GM12864 (cell line): ENCODE results near the gene NFATC2.
A peak's percentile ranks its signal among the peaks of the same experiment; 100 is the strongest.

Source experiments
- DNase-seq: peaks from one replicate; pipeline ENCODE4 v3.0.0-alpha.2; 2011; ENCODE audit warnings: low read depth
- H3K4me3 ChIP-seq: 2 replicates; pipeline ENCODE4 v1.5.1; 2011; ENCODE audit warnings: mild to moderate bottlenecking, low read depth, low read length, control low read depth
- CTCF ChIP-seq: IDR thresholded peaks from 2 replicates; pipeline ENCODE4 v1.5.1; 2011; ENCODE audit warnings: low read depth, mild to moderate bottlenecking, moderate library complexity, low read length, control low read depth, inconsistent platforms; ENCODE audit errors: missing control alignments

NFATC2 gene

GRCh38 chr20:51531712-51532456, 10.6 kb downstream of the NFATC2 start:
- DNase-seq: no peak
- H3K4me3 ChIP-seq: no peak overlapping the region
- TF ChIP-seq CTCF: no peak

- peak; percentile 67 for DNase-seq
- H3K4me3 ChIP-seq: peak overlapping the region; percentile 4; the same call in 1 of the 2 replicates
- no peak for TF ChIP-seq CTCF
Observed at GRCh38 chr20:51531141-51531710, 11.3 kb downstream of the NFATC2 start.

- TF ChIP-seq CTCF: no peak
- peak overlapping the region; percentile 11; the same call in 1 of the 2 replicates for H3K4me3 ChIP-seq
- no peak for DNase-seq
Observed at GRCh38 chr20:51529758-51530157, 12.8 kb downstream of the NFATC2 start.

GRCh38 chr20:51529081-51529681, 13.3 kb downstream of the NFATC2 start:
- H3K4me3 ChIP-seq: peak overlapping the region; percentile 11; the same call in 1 of the 2 replicates
- no peak for DNase-seq
- TF ChIP-seq CTCF: no peak

- TF ChIP-seq CTCF: no peak
- no peak for DNase-seq
- peak overlapping the region; percentile 11; the same call in 1 of the 2 replicates for H3K4me3 ChIP-seq
Observed at GRCh38 chr20:51528263-51529027, 14.1 kb downstream of the NFATC2 start.

- no peak for TF ChIP-seq CTCF
- no peak for DNase-seq
- H3K4me3 ChIP-seq: no peak overlapping the region; the same call in 1 of the 2 replicates
Observed at GRCh38 chr20:51526754-51527153, 15.8 kb downstream of the NFATC2 start.
